HG02885 (cell line): Measurements from ENCODE around the gene KLF6.

Source experiments
- ATAC-seq: cut with Tn5 transposase; IDR thresholded peaks from one replicate; pipeline ENCODE4 v1.9.1; 2021; ENCODE audit warnings: mild to moderate bottlenecking; ENCODE audit not compliant: unreplicated experiment, poor library complexity

Gene KLF6

DNA sequence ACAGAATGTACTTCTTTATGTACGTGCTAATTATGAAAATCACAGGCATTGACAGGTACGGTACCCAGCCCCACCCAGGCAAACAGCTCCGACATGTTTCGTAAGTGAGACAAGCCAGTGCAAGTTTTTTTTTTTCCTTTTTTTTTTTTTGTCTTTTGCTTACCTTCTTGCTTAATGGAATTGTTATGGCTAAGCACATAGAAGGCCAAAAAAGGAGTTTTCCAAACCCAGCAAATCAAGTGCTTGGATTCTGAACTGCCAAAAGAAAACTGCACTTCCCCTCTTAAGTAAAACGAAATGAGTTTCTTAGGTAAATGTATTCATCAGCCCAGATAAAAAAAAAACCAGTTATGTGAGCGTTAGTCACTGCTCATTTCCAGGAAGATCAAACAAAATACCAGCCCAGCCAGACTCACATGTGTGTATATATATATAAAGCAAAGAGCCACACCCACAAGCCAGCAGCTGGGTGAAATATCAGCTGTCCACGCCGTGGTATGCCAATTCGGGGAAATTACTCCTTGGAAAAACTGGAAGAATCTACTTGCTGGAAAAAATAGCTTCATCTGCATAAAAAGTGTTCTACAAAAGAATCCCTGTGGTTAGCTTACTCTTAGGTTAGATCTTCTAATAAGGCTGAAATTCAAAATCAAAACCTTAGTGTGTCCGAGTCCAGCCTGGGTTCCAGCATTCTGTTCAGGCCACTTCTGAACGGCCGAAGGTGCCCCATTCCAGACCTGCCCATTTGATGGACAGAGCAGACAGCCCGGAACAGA is 8.0 kb downstream of the KLF6 start:
- no peak for ATAC-seq

GRCh38 chr10:3775696-3776551 is 9.1 kb downstream of the KLF6 start:
- peak; percentile 44 for ATAC-seq

DNA sequence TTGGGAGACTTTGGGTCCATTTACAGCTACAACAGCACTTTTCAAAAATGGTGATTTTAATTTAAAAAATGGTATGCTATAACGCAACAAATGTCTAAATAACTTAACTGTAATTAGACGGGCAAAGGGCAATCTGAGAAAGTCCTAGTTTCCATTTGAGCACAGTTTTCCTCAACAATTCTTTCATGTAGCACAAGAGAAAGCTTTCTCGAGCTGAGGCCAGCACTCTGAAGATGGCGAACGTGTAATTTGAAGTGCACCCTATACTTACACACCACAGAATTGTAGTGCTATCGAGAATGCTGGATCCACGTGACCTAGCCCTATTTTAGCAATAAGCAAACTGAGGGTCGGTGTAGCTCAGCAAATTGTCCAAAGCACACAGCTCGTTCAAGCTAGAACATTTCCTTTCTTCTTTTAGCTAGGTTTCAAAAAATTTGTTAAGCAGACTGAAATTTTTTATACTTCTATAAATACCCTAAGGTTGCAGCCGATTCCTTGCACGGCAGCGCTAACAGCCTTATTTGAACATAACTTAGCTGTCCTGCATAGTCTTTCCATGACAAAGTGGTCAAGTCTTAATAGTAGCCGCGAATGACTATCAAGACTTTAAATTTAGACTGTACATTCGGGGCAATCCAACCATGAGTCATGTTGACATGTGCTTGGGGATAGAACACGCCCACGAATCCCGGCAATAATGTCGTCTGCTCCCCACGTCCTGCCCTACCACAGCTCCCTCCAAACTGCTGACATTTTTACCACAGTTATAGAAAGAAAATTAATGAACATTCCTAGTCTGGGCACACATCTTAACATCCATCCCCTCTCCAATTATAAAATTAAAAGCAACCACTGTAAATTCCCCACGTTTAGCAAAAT is 10.0 kb downstream of the KLF6 start:
- no peak for ATAC-seq

GRCh38 chr10:3774018-3774813 is 10.8 kb downstream of the KLF6 start:
- no peak for ATAC-seq

- no peak for ATAC-seq
These were observed 11.5 kb downstream of the KLF6 start for GRCh38 chr10:3773460-3774017.

DNA sequence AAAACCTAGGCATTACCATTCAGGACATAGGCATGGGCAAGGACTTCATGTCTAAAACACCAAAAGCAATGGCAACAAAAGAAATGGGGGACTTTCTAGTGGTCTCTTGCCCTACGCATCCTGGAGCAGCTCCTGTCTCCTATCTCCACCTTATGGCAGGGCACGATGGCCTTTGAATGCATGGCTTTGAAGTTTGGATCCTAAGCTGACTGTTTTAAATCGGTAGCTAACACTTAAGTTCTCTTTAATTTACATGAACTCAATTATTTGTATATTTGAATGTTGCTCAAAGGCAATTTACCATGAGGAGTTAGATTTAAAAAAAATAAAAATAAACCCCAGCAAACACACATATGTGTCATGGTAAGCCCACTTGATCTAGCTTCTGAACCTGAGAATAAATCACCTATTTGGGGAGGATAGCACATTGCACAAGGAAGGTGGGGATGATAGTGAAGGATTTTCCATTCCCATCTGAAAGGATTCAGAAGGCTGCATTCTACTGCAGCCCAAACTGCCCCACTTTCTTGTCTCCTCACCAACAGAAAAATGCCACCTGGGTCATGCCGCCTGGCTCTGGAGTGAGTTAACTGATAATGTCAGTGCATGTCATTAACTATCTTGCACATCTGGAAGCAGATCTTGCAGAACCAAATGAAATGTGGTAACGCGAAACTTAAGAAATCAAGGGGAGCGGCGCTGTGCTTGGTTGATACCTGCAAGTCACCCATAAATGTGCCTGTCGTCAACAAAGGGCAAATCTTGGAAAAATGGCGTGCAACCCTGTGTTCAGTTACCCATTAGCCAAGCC is 12.4 kb downstream of the KLF6 start:
- no peak for ATAC-seq

DNA sequence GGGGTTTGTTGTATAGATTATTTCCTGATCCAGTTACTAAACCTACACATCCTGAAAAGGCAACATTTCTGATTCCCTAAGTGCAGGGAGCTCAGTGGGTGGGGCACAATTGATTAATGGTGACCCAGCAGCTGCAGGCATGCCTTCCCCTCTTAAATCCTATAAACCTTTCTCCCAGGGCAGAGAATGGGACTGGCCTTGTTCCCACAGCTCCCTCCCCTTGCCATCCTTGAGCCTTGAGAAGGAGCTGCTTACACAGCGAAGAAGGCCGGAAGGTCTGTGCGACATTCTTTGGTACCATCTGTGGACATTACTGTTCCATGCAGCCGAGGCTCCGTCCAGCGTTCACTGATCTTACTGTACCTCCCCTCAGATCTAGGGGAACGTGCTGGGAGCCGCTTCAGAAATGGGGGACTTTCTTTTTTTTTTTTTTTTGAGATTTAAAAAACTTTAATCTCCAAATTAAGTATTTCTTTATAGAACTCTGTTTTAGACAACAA is 14.3 kb downstream of the KLF6 start:
- no peak for ATAC-seq

DNA sequence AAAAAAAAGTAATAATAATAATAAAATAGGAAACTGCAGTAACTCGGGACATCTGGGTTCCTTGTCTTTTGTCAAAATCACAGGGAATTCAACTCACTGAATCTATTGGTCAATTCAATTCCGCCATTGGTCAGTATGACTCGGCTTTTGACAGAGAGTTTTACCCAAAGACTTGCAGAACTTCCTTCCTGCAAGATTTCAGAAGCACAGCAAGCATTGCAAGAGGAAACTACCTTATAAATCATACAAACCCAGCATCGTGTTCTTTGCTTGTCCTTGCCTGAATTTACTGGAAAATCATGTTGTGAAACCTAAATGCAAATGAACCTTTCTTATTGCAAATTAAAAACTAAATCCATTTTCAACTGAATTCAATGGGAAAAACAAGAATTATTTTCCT is 15.5 kb downstream of the KLF6 start:
- ATAC-seq, result no peak

GRCh38 chr10:3766046-3766756 is 18.8 kb downstream of the KLF6 start:
- no peak for ATAC-seq

DNA sequence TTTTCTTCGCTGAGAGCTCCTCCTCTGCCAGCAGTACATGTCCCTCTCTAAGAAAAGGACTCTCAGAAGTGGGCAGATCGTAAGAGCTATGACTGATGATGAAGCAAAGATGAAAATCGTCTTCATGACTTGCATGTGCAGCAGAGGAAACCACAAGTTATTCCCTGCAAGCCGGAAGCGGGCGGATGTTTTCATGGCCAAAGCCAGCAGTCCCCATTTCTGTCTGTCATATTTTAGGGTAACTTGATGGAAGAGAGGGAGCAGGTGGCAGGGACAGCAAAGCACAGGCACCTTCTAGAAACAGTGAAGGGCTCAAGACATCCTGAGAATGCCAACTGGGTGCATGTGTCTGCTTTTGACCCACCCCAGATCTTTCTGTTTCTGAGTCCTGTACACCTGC is 19.9 kb downstream of the KLF6 start:
- ATAC-seq, result no peak

DNA sequence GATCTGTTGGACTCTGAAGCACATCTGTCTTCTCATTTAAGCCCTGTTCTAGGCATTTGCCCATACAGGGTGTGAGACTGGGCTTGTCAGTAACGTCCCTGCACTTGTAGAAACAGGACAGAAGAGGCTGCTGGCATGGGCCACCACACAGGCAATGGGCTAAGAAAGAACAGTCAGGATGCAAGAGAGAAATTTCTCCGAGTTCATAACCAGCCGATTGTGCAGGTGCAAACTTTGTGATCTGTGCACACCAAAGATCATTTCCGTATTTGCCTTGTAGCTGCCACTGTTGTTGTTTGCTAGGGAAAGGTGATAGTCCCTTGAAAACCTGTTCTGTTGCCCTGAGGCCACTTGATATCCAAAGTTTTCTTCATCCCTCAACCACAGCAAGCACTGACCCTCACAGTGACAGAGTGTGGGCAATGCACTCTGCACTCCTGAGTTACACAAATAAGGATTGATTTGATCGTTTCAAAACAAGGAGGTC is 20.3 kb downstream of the KLF6 start:
- ATAC-seq, result no peak

GRCh38 chr10:3763852-3764625 is 21.0 kb downstream of the KLF6 start:
- ATAC-seq, result no peak

- ATAC-seq, result no peak
These were observed 22.0 kb downstream of the KLF6 start for GRCh38 chr10:3763035-3763456.

GRCh38 chr10:3762309-3762708 is 22.7 kb downstream of the KLF6 start:
- ATAC-seq, result no peak

DNA sequence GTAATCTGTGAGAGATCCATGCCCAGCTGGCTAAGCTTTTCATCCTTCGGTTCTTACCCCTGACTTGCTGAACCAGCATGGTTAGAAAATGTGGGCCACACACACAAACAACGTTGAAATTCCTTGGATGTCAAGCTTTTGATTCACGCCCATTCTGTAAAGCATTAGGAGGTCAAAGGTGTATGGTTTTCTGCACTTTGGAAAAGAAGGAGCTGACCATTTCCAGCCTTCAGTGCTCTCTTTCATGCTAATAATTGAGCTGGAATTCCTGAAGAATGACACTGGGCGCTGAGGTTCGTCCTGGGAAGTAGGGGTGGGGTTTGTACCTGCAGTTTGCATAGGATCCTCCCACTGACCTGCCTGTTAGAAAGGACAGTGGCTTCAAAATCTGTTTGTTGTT is 23.1 kb downstream of the KLF6 start:
- ATAC-seq, result no peak

DNA sequence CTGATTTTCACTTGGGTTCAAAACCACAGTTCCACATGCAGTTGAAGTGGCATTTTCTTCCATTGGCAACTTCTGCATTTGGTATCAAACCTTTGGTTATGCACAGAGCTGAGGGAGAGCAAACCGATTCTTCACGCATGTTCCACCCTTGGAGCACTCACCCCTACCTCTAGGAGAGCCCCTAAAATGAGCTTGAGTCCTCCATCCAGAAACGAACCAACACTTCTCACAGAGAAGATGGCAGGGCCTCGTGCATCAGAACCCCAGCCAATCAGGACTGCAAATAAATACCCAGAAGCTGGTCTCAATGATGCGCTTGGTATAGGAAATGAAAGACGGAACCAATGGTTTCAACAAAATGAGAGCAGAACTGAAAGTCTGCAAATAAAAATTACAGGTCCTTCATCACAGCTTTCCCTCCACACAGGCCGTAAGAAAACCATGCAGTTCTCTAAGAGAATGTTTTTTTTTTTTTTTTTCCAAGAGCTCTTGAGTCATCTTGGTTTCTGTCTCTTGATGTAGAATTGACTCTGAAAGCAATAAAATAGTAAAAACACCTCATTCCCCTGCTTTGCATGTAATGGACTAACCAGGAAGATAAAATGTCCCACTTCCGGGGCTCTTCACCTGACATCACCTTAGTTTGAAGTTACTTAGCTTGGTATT is 23.9 kb downstream of the KLF6 start:
- peak; percentile 62 for ATAC-seq
